Measurements from ENCODE around the gene DNTT.

- TF ChIP-seq CTCF (conservative IDR thresholded peaks at IDR 0.05; ENCODE audit: low read depth in 2 of 2) (no peak), EZH2phosphoT487 (IDR thresholded peaks at IDR 0.05; ENCODE audit: unreplicated experiment) (no peak)
These were observed 18.0 kb downstream of the DNTT start for GRCh38 chr10:96322275-96322674.

Measured in GM23338 (cell line).